Endodermal cell (in vitro differentiated cells): ENCODE measurements around the gene LIN37. TPM values are rescaled to one million over a fixed set of nuclear protein-coding genes. Genes with fewer than 3 reads are reported as not detected.
A peak's percentile ranks its signal among the peaks of the same experiment; 100 is the strongest.

Source experiments
- DNase-seq: peaks from one replicate; pipeline ENCODE4 v3.0.0-alpha.2; 2017
- H3K27ac ChIP-seq: 2 replicates; pipeline ENCODE4 v1.5.1; 2013; ENCODE audit warnings: mild to moderate bottlenecking, low read depth, low read length, moderate library complexity
- H3K27me3 ChIP-seq: 2 replicates; pipeline ENCODE4 v1.6.1; 2013; ENCODE audit warnings: mild to moderate bottlenecking, low read length, moderate library complexity; ENCODE audit not compliant: insufficient read depth, control insufficient read depth, poor library complexity, severe bottlenecking
- H3K36me3 ChIP-seq: 2 replicates; pipeline ENCODE4 v1.7.0; 2013; ENCODE audit warnings: mild to moderate bottlenecking, low read length, moderate library complexity; ENCODE audit not compliant: control insufficient read depth, insufficient read depth
- H3K4me1 ChIP-seq: one replicate; pipeline ENCODE4 v1.7.0; 2013; ENCODE audit warnings: low read length; ENCODE audit not compliant: control insufficient read depth, insufficient read depth
- H3K4me3 ChIP-seq: 2 replicates; pipeline ENCODE4 v1.5.1; 2013; ENCODE audit warnings: mild to moderate bottlenecking, low read length, moderate library complexity
- H3K9ac ChIP-seq: 2 replicates; pipeline ENCODE4 v1.6.1; 2013; ENCODE audit warnings: mild to moderate bottlenecking, low read length, moderate library complexity; ENCODE audit not compliant: poor library complexity, severe bottlenecking; ENCODE audit errors: extremely low read depth
- H3K9me3 ChIP-seq: 2 replicates; pipeline ENCODE4 v1.6.1; 2013; ENCODE audit warnings: mild to moderate bottlenecking, low read length, moderate library complexity; ENCODE audit not compliant: control insufficient read depth
- H3K27ac Mint-ChIP-seq: 2 replicates; pipeline ENCODE4 v1.8.0; 2020; ENCODE audit warnings: mixed read lengths
- H3K27me3 Mint-ChIP-seq: 2 replicates; pipeline ENCODE4 v1.8.0; 2021; ENCODE audit warnings: mild to moderate bottlenecking, mixed read lengths; ENCODE audit not compliant: insufficient read depth
- H3K36me3 Mint-ChIP-seq: 2 replicates; pipeline ENCODE4 v1.8.0; 2020; ENCODE audit warnings: low read depth, mixed read lengths
- H3K4me1 Mint-ChIP-seq: 2 replicates; pipeline ENCODE4 v1.8.0; 2020; ENCODE audit warnings: mixed read lengths
- H3K4me3 Mint-ChIP-seq: 2 replicates; pipeline ENCODE4 v1.8.0; 2020; ENCODE audit warnings: mild to moderate bottlenecking, moderate library complexity, mixed read lengths
- H3K9me3 Mint-ChIP-seq: 2 replicates; pipeline ENCODE4 v1.8.0; 2020; ENCODE audit warnings: mild to moderate bottlenecking, mixed read lengths
- CTCF ChIP-seq: fragments of 200-600 bp; sonication (generic); conservative IDR thresholded peaks from 2 replicates; pipeline ENCODE4 v1.5.0; 2021; ENCODE audit warnings: antibody characterized with exemption, mild to moderate bottlenecking
- WGBS, 2 experiments: methylation state at CpG; one replicate each; pipeline versions ENCODE4 v1.1.5 to v1.1.7; 2013; ENCODE audit warnings: missing lambda C conversion rate in 2 of 2, mixed read lengths in 1 of 2; ENCODE audit not compliant: insufficient coverage in 1 of 2, insufficient read length in 1 of 2; 5-methylcytosine and 5-hydroxymethylcytosine counted together
- total RNA-seq, 2 donors: library from RNA; stranded (reverse); fragmentation: NEBNext Ultra II Directional in 1 of 2; extraction: Animal tissue kit (Norgen Biotek cat#: 25700) in 1 of 2; gene quantifications; 2 replicates in 1 of 2; 3 replicates in 1 of 2; pipeline ENCODE4 v1.2.1, GENCODE V29; 2021

Gene LIN37
- total RNA-seq, 2 donors from 2014 or later, result 6.6 to 7.6 TPM

GRCh38 chr19:35704218-35704617, 44.2 kb upstream of the LIN37 start, which contains the start of gene ZBTB32:
TSS of gene ZBTB32 (plus strand) at chr19:35704558. CDS start at chr19:35714627, 10,069 bp downstream.
- Histone ChIP-seq H3K4me1 (no peaks in the 10 kb centered on the region), H3K9ac (no peak within 1 kb of the TSS), H3K27ac (no peak within 1 kb of the TSS), H3K36me3 (no peaks in the 10 kb centered on the region), H3K27me3 (peaks cover 11% of the 10 kb centered on the region), H3K4me3 (no peak within 1 kb of the TSS), H3K9me3 (no peaks in the 10 kb centered on the region)
- TF ChIP-seq CTCF, result no peak
- WGBS, 2 experiments, result 37 to 43% methylated on average over 22 to 24 of the region's 24 CpGs
- Mint-ChIP-seq H3K4me1 (peaks cover 2% of the 10 kb centered on the region), H3K27me3 (peaks cover 26% of the 10 kb centered on the region), H3K4me3 (no peak within 1 kb of the TSS), H3K36me3 (no peaks in the 10 kb centered on the region), H3K27ac (no peak within 1 kb of the TSS), H3K9me3 (no peaks in the 10 kb centered on the region)
- DNase-seq, result peak; percentile 91

DNA sequence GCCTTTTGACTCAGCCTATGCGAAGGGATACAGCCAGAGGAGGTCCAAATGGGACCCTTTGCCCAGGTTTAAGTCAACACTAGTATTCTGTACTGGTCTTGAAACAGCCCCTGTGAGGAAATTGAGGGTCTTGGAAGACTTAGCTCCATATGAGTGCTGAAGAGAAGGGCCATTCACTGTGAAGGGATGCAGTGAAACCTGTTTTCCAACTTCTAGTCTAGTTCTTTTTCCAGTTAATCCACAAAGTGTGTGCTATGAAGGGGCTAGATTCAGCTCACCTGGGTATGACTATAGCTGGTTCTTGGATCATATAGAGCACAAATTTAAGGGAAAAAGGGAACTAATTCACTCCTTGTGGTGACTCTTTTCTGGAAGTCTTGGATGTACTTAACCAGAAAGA, 40.0 kb upstream of the LIN37 start:
- H3K36me3 ChIP-seq, result no peaks in the 10 kb centered on the region
- no peaks in the 10 kb centered on the region for H3K9me3 ChIP-seq
- H3K27me3 Mint-ChIP-seq, result peaks cover 22% of the 10 kb centered on the region
- no peaks in the 10 kb centered on the region for H3K9me3 Mint-ChIP-seq
- WGBS, 2 experiments, result 92% methylated on average over 1 of the region's 1 CpG
- H3K27me3 ChIP-seq, result peaks cover 11% of the 10 kb centered on the region
- no peak overlapping the region for H3K4me3 ChIP-seq
- H3K27ac ChIP-seq, result no peak overlapping the region
- no peak for DNase-seq
- TF ChIP-seq CTCF, result no peak
- no peaks in the 10 kb centered on the region for H3K4me1 ChIP-seq
- no peaks in the 10 kb centered on the region for H3K36me3 Mint-ChIP-seq
- no peaks in the 10 kb centered on the region for H3K4me1 Mint-ChIP-seq
- no peak overlapping the region for H3K4me3 Mint-ChIP-seq
- no peak overlapping the region for H3K9ac ChIP-seq
- H3K27ac Mint-ChIP-seq, result no peak overlapping the region

DNA sequence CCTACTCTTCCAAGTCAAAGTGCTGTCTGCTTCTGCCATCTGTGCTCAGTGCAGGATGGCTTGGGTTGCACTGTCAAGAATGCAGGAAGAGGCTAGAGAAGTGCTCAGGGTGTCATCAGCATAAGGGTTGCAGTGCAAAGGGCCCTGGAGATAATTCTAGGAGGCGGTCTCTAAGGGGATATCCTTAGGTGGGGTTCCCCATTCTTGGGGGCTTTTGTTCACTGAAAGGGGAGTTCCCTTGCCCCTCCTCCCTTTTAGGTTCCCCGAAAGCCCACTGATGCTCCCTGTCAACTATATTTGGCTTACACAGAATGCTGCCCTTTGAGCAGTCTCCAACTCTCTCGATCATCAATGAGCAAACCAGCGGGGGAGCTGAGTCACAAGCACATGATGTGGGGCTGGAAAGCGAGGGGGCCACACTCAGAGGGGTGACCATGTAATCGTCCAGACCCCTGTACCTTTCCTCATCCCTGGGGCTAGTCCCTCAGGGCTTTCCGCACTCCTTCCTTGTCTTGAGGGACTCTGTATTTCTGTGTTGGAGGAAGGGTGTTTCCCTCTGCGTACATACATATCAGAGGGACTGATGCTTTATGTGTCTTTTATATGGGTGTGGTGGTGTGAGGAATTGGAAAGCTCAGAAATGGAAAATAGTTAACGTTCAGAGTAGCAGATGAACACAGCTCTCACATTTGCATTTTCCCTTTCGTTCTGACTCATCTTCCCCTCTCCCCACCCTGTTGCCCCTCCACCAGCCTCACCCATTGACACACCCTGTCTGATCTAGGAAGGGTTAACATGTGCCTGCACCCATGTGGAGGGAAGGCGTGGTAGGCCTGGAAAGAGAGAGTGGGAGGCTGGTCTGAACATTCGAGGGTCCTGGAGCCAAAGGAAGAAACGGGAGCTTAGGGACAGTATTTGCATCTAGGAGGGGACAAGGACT, 37.3 kb upstream of the LIN37 start:
- Histone ChIP-seq H3K4me3 (no peak overlapping the region), H3K9ac (no peak overlapping the region), H3K4me1 (peaks cover 6% of the 10 kb centered on the region), H3K36me3 (no peaks in the 10 kb centered on the region), H3K9me3 (no peaks in the 10 kb centered on the region), H3K27me3 (no peaks in the 10 kb centered on the region), H3K27ac (no peak overlapping the region)
- peaks cover 7% of the 10 kb centered on the region for H3K4me1 Mint-ChIP-seq
- no peak overlapping the region for H3K27ac Mint-ChIP-seq
- H3K27me3 Mint-ChIP-seq, result peaks cover 3% of the 10 kb centered on the region
- no peaks in the 10 kb centered on the region for H3K36me3 Mint-ChIP-seq
- 40 to 60% methylated on average over 4 to 13 of the region's 13 CpGs for WGBS, 2 experiments
- H3K9me3 Mint-ChIP-seq, result no peaks in the 10 kb centered on the region
- H3K4me3 Mint-ChIP-seq, result no peak overlapping the region
- no peak for DNase-seq
- no peak for TF ChIP-seq CTCF
